GM19238 (cell line): ENCODE results near the gene NAA10.
"Not testable (repeated sequence)": the region's sequence is repeated elsewhere in the genome, so short reads cannot be mapped to it uniquely, and the experiment has no call there.

Source experiments
- DNase-seq: peaks from one replicate; pipeline ENCODE4 v3.0.0; 2011; ENCODE audit warnings: low spot score; ENCODE audit not compliant: insufficient read length

Gene NAA10

DNA sequence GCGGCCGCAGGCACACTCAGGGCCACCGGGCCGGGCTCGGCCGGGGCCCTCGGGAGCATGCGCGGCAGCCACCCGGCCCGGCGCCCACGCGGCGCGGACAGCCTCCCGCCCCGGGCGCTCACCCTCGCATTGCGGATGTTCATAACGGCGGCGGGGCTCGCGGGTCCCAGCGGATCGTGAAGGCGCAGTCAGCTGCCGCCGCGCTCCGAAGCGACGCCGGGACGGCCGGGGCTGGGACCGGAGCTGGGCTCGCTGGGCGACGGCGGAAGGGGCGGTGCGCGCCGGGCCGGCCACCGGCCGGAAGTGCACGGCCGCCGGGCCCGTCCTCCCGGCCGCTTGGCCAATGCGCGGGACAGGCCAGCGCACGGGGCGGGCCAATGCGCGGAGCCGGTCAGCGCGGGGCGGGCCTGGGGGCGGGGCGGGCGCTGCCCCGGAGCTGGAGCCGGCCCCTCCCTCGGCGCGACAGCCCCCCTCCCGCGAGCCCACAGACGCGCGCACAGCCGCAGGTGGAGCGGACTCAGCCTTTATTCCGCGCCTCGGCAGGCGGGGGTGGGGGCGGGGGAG lies at the start of gene NAA10:
Gene NAA10, minus strand, starts transcription at position 276 of the 564 bp plus-strand sequence. Its CDS starts 133 bp downstream, at position 143.
- peak; percentile 98 for DNase-seq

GRCh38 chrX:153983321-153983801 lies 48.5 kb upstream of the NAA10 start:
- DNase-seq = no peak

- DNase-seq = no peak
Observed at GRCh38 chrX:153981771-153982533, 47.1 kb upstream of the NAA10 start.

- DNase-seq = no peak
Observed at GRCh38 chrX:153981231-153981630, 46.4 kb upstream of the NAA10 start.

DNA sequence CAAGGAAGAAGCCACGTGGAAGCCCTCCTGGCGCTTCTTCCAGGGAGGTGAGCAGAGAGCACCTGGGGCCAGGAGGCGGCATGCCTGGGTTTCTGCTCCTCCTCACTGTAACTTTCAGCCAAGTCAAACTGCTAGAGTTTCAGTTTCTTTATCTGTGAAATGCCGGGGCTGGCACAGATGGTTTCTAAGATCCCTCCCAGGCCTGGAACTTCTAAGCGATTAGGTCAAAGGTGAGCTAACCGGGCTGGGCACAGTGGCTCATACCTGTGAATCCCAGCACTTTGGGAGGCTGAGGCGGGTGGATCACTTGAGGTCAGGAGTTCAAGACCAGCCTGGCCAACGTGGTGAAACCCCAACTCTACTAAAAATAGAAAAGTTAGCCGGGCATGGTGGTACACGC lies 45.6 kb upstream of the NAA10 start:
- DNase-seq = not testable (repeated sequence)

DNA sequence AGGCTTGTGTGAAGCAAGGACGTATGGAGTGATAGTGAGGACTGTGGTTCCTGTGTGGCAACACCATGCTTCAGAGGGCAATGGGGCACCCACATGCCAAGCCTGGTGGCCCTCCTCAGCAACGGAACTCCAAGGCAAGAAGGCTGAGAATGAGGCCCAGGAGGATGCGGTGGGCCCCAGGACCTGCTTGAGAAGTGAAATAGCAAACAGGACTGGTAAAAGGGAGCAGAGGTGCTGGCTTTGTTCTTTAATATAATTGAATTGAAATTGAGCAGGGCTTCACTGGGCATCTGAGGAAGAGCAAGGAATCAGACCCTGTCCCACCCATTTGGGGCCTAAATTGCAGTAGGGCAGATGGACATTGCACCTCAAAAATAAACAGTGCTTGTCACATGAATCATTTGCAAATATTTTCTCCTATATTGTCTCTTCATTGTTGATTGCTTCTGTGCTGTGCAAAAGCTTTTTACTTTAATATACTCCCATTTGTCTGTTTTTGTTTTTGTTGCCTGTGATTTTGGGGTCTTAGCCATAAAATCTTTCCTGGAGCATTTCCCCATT lies 40.0 kb upstream of the NAA10 start:
- DNase-seq = no peak

DNA sequence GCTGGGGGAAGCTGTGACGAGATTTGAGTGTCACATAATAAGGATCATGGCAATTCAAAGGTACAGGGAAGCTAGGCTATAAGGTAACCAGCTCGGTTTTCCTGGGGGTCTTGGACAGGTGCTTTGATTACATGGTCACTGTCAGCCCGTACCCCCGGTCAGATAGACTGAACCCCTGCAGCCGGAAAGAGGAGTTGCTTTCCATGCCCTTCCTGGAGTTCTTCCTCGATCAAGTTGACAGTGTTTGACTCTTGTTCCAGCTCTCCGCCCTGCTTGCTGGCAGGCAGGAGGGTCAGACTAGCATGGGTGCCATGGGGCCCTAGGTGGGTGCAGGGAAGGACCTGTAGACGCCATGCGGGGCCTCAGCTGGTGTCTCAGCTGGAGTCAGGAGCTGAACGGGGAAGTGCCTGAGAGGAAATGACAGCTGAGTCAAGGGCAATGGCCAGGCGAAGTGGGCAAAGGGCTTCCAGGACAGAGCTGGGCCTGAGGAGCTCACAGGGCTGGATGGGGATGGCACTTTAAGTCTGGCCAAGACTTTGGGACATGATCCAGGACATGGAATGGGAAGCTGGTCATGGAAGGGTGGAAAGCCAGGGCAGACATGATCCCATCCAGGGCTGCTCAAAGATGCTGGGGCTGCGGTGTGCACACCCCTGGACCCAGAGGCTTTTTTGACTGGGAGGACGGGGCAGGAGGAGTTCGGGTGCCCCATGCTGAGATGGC lies 39.3 kb upstream of the NAA10 start:
- DNase-seq = no peak

DNA sequence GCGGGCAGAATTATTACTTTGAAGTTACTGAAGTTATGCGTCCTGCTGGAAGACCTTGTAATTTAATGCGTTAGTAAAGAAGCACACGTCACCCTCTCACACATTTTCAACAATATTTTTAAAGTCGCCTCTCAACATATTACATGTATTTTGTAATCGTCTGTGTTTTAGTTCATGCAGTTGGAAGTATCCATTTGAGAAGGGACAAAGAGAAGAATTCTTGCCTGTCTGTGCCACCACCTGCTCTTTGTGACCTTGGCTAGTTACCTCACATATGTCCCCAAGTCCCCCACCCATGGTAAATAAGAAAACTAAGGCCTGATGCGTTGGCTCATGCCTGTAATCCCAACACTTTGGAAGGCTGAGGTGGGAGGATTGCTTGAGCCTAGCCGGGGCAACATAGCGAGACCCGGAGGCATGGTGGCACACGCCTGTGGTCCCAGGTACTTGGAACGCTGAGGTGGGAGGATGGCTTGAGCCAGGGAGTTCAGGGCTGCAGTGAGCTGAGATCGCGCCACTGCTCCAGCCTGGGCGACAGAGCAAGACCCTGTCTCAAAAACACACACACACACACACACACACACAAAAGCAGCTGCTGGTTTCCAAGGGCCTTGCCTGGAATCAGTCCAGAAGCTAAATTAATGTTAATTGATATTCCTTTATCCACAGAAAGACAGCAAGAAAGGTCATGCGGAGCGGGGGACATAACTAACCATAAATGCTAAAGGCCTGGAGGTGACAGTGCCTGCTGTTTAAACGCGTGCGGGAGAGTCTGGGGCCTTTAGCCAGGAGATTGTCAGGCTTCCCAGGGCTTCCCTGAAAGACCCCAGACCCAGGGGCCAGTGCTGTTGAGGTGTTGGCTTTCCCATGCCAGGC lies 38.5 kb upstream of the NAA10 start:
- DNase-seq = no peak

DNA sequence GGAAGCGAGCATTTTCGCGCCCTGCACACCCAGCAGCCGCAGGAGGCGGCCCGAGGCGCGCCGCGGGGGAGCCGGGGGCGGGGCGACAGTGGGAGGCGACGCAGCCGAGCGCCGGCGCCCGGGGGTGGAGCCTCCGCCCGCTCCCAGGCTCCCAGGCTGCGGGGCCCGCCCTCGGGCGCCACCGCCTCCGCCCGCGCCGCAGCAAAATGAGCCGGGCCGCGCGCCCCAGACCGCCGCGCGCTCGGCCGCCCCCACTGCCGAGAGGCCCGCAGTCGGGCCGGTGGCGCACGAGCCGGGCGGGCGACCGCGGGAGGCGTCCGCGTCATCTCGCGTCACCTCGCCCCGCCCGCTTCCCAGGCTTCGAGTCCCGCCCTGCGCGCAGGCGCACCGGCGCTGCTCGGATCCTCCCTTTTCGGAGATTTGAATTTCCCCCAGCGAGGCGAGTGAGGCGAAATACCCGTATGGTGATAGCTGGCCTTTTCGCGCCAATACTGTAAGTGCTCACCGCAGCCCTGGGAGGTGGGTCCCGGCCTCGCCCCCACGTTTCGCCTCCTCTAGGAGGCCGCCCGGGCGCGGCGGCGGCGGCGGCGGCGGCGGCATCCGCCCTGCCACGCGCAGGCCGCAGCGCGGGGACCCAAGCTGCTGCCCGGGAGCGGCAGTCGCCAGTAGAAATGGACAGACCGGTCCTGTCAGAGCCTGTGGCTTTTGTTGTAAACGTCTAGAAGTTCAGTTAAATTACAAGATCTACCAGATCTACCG lies 37.7 kb upstream of the NAA10 start, which contains the start of gene TMEM187:
Gene TMEM187, plus strand, starts transcription at position 387 of the 759 bp plus-strand sequence. CDS start 9,309 bp downstream, outside the sequence.
- DNase-seq = peak; percentile 92

DNA sequence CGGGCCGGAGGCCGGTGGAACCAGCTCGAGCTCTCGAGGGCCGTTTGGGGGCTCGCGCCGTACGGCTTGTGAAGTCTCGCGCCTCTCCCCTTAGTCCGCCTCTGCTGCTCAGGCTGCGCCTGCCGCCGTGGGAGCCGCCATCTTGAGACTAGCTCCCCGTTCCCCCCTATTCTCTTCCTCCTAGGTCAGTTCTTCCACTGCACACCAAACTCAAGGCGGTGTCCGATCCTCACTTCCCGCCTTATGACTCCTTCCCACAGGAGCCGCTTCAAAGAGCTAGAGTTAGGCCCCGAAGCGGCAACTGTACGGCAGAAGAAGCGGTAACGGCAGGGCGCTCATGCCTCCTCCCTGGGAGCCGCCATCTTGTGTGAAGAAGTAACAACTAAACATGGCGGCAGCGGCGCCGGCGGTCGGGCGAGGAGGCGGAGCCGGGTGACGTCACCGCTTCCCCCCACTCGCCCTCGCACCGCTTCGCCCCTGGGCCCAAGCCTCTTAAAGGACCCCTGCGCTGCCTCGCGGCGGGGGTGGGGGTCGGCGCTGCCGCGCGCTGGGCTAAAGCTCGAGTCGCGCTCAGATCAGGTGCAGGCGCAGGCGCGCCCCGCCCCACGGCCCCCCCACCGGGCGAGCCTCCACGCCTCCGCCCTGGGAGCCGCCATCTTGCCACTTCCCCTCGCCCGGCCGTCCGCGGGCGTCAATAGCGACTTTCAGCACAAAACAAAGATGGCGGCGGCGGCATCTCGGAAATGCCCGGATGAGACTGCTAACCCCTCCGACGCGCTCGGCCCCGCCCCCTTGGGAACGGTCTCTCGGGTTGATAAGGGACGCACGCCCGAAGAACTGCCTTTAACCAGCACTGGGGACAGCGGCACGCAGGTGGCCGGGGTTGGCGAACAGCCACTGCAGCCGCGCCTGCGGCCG lies 36.9 kb upstream of the NAA10 start, which contains the start of gene HCFC1:
Gene HCFC1, minus strand, starts transcription at position 369 of the 918 bp plus-strand sequence. CDS start 978 bp downstream, outside the sequence.
- peak; percentile 78 for DNase-seq

DNA sequence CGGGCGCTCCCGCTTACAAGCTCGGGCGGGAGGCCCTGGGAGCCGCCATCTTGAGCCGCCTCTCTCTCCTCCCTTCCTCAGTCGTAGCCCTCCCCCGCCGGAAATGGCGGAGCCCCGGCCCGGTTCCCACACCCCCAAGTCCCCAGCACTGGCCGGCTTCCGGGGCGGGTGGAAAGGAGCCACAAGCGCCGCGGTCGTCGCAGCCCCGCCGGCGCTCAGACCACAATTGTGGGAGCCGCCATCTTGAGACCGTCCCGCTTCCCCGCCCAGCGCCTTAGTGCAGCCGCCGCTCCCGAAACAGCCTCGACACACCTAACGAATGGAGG lies 36.2 kb upstream of the NAA10 start:
- peak; percentile 96 for DNase-seq

DNA sequence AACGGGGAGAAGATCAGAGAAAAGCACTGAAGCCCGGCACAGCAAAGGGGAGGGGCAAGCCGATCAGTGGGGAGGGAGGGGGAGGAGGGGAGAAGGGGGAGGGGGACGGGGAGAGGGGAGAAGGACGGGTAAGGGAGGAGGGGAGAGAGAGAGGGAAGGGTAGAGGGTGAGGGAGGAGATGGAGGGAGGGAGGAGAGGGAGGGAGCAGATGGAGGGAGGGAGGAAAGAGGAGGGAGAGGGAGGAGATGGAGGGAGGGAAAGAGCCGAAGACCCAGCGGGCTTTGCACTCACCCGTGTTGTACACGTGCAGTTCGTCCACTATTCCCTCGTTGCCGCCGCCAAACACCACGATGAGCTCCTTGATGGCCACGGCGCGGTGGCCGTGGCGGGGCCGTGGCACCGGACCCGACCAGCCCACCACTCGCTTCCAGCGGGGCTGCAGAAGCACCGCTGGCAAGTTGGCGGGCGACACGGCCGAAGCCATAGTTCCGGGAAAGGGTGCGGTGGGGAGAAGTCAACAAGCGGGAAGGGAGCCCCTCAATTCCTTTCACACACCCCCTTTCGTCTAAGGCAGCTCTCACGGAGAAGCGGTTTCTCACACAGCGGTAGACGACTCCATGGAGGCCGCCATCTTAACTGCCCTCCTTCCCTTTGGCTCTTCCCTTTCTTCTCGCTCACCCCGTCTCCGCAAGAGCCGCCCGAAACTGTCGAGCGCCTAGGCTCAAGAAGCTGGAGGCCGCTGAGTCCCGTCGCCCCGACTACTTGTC lies 35.7 kb upstream of the NAA10 start:
- no peak for DNase-seq

- no peak for DNase-seq
Observed at GRCh38 chrX:153969904-153970356, 35.1 kb upstream of the NAA10 start.

GRCh38 chrX:153969125-153969903 lies 34.5 kb upstream of the NAA10 start:
- no peak for DNase-seq

DNA sequence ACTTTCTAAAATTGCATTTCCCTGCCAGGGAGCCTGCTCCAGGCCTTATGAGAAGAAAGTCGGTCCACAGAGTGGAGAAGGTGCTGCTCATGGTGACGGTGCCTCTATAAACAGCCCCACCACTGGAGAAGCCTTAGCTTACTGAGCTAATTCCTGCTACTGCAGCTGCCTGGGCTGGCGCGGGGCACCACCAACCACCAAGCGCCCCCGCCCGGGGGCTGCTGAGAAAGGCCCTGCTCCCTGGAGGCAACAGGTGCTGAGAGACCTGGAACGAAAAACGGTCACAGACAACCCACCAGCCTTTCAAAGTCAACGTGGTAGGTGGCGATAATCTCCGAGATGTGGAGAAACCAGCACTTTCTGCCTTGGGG lies 33.9 kb upstream of the NAA10 start:
- DNase-seq = no peak

DNA sequence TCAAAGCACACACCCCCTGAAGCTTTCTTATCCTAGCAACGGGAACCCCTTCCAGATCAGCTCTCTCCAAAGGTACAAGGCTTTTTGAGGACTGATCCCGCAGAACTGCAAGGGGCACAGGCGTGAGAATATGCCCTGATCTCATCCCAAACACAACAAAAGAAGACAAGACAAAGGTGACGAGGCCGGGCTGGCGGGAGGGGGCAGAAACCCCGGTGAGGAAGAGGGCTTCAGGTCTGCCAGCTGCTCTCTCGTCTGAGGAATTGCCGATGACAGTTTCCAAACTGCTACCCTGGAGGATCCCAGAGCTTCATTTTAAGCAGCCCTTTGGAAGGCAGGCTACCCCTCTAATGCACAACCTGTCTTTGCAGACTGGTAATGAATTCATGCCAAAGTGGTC lies 33.4 kb upstream of the NAA10 start:
- no peak for DNase-seq

GRCh38 chrX:153967536-153968224 lies 32.8 kb upstream of the NAA10 start:
- DNase-seq = no peak
